Esophagus muscularis mucosa (tissue), 3 donors: ENCODE results near the gene DAND5.

Experiments
- CTCF ChIP-seq, 3 experiments: fragments of 200-600 bp in 2 of 3; fragments of 450-650 bp in 1 of 3; sonication (generic) in 2 of 3; IDR thresholded peaks; one replicate each; pipeline ENCODE4 v1.5.1; 2017 to 2019; ENCODE audit warnings: antibody characterized with exemption in 3 of 3, mild to moderate bottlenecking in 2 of 3, moderate library complexity in 1 of 3
- POLR2A ChIP-seq: fragments of 450-650 bp; IDR thresholded peaks from one replicate; pipeline ENCODE4 v1.6.1; 2017; ENCODE audit warnings: antibody characterized with exemption, moderate library complexity, mild to moderate bottlenecking, low read depth

GRCh38 chr19:12990431-12990830 lies 21.1 kb downstream of the DAND5 start:
- TF ChIP-seq POLR2A: no peak
- no peak for TF ChIP-seq CTCF (IDR thresholded peaks at IDR 0.05)
